Naive thymus-derived CD4-positive, alpha-beta T cell (primary cell): Measurements from ENCODE around the gene NMNAT2. TPM values are rescaled to one million over a fixed set of nuclear protein-coding genes. Genes with fewer than 3 reads are reported as not detected.
"Not testable (repeated sequence)": the region's sequence is repeated elsewhere in the genome, so short reads cannot be mapped to it uniquely, and the experiment has no call there.

Source experiments
- ATAC-seq: fragments of 150-1000 bp; cut with Tn5 transposase; 2 replicates; pipeline ENCODE4 v1.10.0; 2021; ENCODE audit warnings: mild to moderate bottlenecking, moderate library complexity
- CTCF ChIA-PET: fragments of 350-600 bp; sonication (Branson Sonifier 250); formaldehyde crosslinking; loops from one replicate; lab custom pipeline; 2021; ENCODE audit warnings: antibody characterized with exemption; lab: Charles Lee
- POLR2A ChIA-PET: fragments of 350-600 bp; sonication (Branson Sonifier 250); formaldehyde crosslinking; loops from one replicate; lab custom pipeline; 2021; ENCODE audit warnings: antibody characterized with exemption, inconsistent platforms; lab: Charles Lee
- DNase-seq, 9 donors: peaks; one replicate each; pipeline versions ENCODE4 v3.0.0 to v3.0.0-alpha.2; 2020 to 2022; ENCODE audit warnings: mixed read lengths in 1 of 9
- H3K27ac ChIP-seq: one replicate; pipeline ENCODE4 v1.7.0; 2013; ENCODE audit warnings: mild to moderate bottlenecking, low read depth, low read length, moderate library complexity
- H3K27me3 ChIP-seq, 2 donors: one replicate each; pipeline ENCODE4 v1.7.0; 2013; ENCODE audit warnings: low read length in 2 of 2, mild to moderate bottlenecking in 2 of 2, moderate library complexity in 2 of 2; ENCODE audit not compliant: control insufficient read depth in 2 of 2, insufficient read depth in 2 of 2
- H3K36me3 ChIP-seq, 3 experiments: 1 replicate in 2 of 3; 2 replicates in 1 of 3; pipeline ENCODE4 v1.7.0; 2013; ENCODE audit warnings: low read length in 3 of 3, mild to moderate bottlenecking in 3 of 3, moderate library complexity in 1 of 3; ENCODE audit not compliant: insufficient read depth in 3 of 3, control insufficient read depth in 2 of 3
- H3K4me1 ChIP-seq, 2 donors: one replicate each; pipeline ENCODE4 v1.7.0; 2013; ENCODE audit warnings: low read length in 2 of 2, mild to moderate bottlenecking in 2 of 2, moderate library complexity in 1 of 2; ENCODE audit not compliant: control insufficient read depth in 2 of 2, insufficient read depth in 2 of 2
- H3K4me3 ChIP-seq: 2 replicates; pipeline ENCODE4 v1.7.0; 2013; ENCODE audit warnings: mild to moderate bottlenecking, low read length
- H3K9me3 ChIP-seq, 3 experiments: 1 replicate in 2 of 3; 2 replicates in 1 of 3; pipeline ENCODE4 v1.7.0; 2013; ENCODE audit warnings: low read length in 3 of 3; ENCODE audit not compliant: control insufficient read depth in 2 of 3
- H3K27ac Mint-ChIP-seq, 9 donors: one replicate each; pipeline ENCODE4 v1.8.0; 2020 to 2022; ENCODE audit warnings: mixed read lengths in 9 of 9, mild to moderate bottlenecking in 8 of 9, moderate library complexity in 5 of 9, inconsistent platforms in 2 of 9
- H3K27me3 Mint-ChIP-seq, 5 donors: one replicate each; pipeline ENCODE4 v1.8.0; 2021 to 2022; ENCODE audit warnings: mixed read lengths in 5 of 5, mild to moderate bottlenecking in 1 of 5
- H3K36me3 Mint-ChIP-seq, 5 donors: one replicate each; pipeline ENCODE4 v1.8.0; 2020 to 2022; ENCODE audit warnings: mixed read lengths in 5 of 5, mild to moderate bottlenecking in 3 of 5, inconsistent platforms in 1 of 5
- H3K4me1 Mint-ChIP-seq, 7 donors: one replicate each; pipeline ENCODE4 v1.8.0; 2020 to 2022; ENCODE audit warnings: mixed read lengths in 7 of 7, mild to moderate bottlenecking in 3 of 7, inconsistent platforms in 1 of 7
- H3K4me3 Mint-ChIP-seq, 10 donors: one replicate each; pipeline ENCODE4 v1.8.0; 2020 to 2022; ENCODE audit warnings: mild to moderate bottlenecking in 10 of 10, mixed read lengths in 10 of 10, moderate library complexity in 6 of 10, inconsistent platforms in 2 of 10
- H3K9me3 Mint-ChIP-seq, 11 donors: one replicate each; pipeline ENCODE4 v1.8.0; 2020 to 2022; ENCODE audit warnings: mixed read lengths in 11 of 11, mild to moderate bottlenecking in 4 of 11, inconsistent platforms in 1 of 11, moderate library complexity in 1 of 11
- intact Hi-C, 2 donors: fragments of 100-400 bp; cut with micrococcal nuclease; formaldehyde crosslinking; loops; one replicate each; pipeline ENCODE4 v1.15.1; 2023
- polyA plus RNA-seq, 2 donors: library from polyadenylated mRNA; unstranded; fragments of 300-500 nt; fragmentation: Illumina TruSeq; gene quantifications; one replicate each; pipeline ENCODE4 v1.2.3, GENCODE V29; 2021
- total RNA-seq, 6 experiments: library from RNA in 5 of 6; stranded (reverse) in 5 of 6; gene quantifications; 1 replicate in 5 of 6; 2 replicates in 1 of 6; pipeline ENCODE4 v1.2.3 and lab custom pipeline; 2021 to 2026

The NMNAT2 gene
- total and polyA plus RNA-seq, 7 experiments from 2014 or later, result 0.07 to 0.24 TPM; not detected in 5

DNA sequence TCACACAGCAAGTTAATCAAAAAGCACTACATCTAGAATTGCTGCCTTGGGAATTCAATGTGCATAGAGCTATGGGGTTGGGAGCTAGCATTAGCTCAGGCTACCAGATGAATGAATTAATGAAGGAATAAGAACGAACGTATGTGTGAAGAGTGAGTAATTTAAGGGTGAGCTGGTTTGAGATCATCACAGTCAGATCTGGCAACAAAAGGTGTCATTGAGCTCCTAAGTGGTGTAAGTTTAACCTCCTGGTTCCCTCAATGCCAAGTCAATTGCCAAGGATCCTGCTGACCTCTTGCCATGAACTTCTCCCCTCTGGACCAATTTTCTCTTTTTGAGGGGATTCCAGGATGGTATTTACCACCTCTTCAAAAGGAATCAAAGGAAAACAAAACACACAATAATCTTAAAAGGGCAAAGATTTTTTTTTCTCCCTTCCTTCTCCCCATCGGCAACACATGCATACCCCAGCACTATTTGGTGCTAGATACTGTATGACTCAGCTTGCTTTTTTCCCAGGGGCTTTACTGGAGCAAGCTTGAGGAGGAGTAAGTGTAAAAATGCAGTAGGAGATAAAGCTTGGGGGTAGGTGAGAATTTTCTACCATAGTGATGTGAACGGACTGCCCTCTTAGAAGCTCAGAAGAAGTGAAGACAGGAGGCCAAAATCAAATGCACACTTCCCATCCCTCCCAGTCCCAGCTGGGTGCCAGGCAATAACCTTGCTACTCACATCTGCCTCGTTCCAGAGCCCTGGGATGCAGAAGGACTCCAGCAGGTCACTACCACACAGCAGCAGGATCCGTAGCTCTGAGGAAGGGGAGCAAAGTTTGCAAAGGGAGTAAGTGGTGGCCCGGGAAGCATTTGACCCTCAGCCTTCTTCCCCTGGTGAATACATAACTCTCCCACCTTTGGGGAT is 140.1 kb downstream of the NMNAT2 start:
- intact Hi-C loops, result no loop called here
- peaks cover 0 to 14% (median 3%) of the 10 kb centered on the region in 7 donors for H3K4me1 Mint-ChIP-seq
- ChIA-PET CTCF (interaction anchor here (0.6 to 0.7 kb wide), 2 partner anchors 53 to 414 kb away, joined by 3 read pairs; no protein-coding TSS in a partner anchor), POLR2A (no interaction called here)
- H3K27me3 ChIP-seq, result no peaks in the 10 kb centered on the region
- no peaks in the 10 kb centered on the region for H3K9me3 ChIP-seq
- peak overlapping the region in 2 of 9 donors; percentile 47 to 84 for H3K27ac Mint-ChIP-seq
- ATAC-seq, result no peak
- no peak overlapping the region for H3K27ac ChIP-seq
- H3K36me3 Mint-ChIP-seq, result no peaks in the 10 kb centered on the region
- no peak overlapping the region for H3K4me3 Mint-ChIP-seq
- no peak overlapping the region for H3K4me3 ChIP-seq
- no peak for DNase-seq
- no peaks in the 10 kb centered on the region for H3K9me3 Mint-ChIP-seq
- H3K36me3 ChIP-seq, result no peaks in the 10 kb centered on the region
- no peaks in the 10 kb centered on the region for H3K4me1 ChIP-seq
- peaks cover 0 to 8% (median 0%) of the 10 kb centered on the region in 5 donors for H3K27me3 Mint-ChIP-seq

DNA sequence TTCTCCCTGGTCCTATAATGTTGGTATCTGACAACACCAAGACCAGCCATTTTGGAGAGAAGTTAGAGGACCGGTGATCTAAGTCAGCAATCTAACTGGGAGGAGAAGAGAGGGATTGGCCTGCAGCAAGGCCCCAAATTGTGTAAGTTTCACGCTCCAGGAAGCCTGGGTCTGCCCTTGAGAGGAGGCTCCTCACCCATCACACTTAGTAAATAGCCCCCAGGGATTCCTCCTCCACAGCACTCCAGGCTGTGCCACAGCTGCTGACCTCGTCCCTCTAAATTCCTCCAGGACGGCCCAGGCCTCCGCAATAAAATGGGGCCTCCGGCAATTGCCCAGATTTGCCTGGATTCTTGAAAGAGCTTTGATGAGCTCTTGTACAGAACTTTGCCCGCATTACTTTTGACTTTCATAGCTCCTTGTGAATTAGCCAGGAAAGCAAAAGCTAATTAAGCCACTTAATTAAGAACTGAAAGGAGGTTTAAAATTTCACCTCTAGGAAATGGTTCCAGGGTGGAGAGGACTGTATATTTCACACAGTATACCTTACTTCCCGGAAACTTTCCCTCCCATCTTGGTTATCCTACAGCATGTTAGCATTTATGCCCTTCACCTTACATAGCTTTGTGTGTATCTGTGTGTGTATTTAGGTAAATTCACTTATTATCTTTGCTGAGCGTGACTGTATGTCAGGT is 141.6 kb downstream of the NMNAT2 start:
- DNase-seq (no peak), ATAC-seq (no peak)
- no peaks in the 10 kb centered on the region for H3K4me1 ChIP-seq
- H3K9me3 ChIP-seq, result no peaks in the 10 kb centered on the region
- Mint-ChIP-seq H3K27ac (no peak overlapping the region), H3K4me3 (no peak overlapping the region), H3K27me3 (peaks cover 0 to 7% (median 0%) of the 10 kb centered on the region in 5 donors), H3K36me3 (no peaks in the 10 kb centered on the region), H3K4me1 (peaks cover 0 to 13% (median 2%) of the 10 kb centered on the region in 7 donors), H3K9me3 (no peaks in the 10 kb centered on the region)
- intact Hi-C loops, result no loop called here
- no peaks in the 10 kb centered on the region for H3K36me3 ChIP-seq
- H3K27me3 ChIP-seq, result no peaks in the 10 kb centered on the region
- ChIA-PET CTCF (interaction anchor here (0.6 to 0.8 kb wide), 2 partner anchors 379 to 408 kb away, joined by 3 to 4 read pairs; no protein-coding TSS in a partner anchor), POLR2A (no interaction called here)
- H3K27ac ChIP-seq, result no peak overlapping the region
- no peak overlapping the region for H3K4me3 ChIP-seq

DNA sequence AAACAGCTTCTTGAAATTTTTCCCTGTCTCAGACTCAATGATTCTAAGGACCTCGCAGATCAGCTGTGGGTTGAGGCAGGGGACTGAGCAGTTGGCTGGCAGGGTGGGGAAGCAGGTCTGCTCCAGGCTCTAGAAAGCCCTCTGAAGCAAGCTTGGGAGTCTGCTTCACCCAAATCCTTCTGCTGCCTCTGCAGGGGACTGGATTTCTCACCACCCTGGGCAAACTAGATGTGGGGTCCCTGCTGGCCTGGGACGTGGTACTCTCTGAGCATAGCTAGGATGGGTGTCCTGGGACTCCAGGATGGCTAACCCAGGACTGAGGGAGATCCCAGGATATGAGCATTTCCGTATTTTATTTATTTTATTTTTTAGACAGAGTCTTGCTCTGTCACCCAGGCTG is 142.9 kb downstream of the NMNAT2 start:
- Mint-ChIP-seq H3K4me1 (peaks cover 0 to 10% (median 0%) of the 10 kb centered on the region in 7 donors), H3K27ac (no peak overlapping the region), H3K27me3 (peaks cover 0 to 9% (median 4%) of the 10 kb centered on the region in 5 donors), H3K36me3 (no peaks in the 10 kb centered on the region), H3K4me3 (no peak overlapping the region), H3K9me3 (no peaks in the 10 kb centered on the region)
- ATAC-seq (no peak), DNase-seq (no peak)
- CTCF ChIA-PET, result no interaction called here
- POLR2A ChIA-PET, result no interaction called here
- intact Hi-C loops, result no loop called here
- H3K9me3 ChIP-seq, result no peaks in the 10 kb centered on the region
- H3K4me1 ChIP-seq, result no peaks in the 10 kb centered on the region
- H3K4me3 ChIP-seq, result no peak overlapping the region
- no peaks in the 10 kb centered on the region for H3K36me3 ChIP-seq
- H3K27ac ChIP-seq, result no peak overlapping the region
- H3K27me3 ChIP-seq, result no peaks in the 10 kb centered on the region

DNA sequence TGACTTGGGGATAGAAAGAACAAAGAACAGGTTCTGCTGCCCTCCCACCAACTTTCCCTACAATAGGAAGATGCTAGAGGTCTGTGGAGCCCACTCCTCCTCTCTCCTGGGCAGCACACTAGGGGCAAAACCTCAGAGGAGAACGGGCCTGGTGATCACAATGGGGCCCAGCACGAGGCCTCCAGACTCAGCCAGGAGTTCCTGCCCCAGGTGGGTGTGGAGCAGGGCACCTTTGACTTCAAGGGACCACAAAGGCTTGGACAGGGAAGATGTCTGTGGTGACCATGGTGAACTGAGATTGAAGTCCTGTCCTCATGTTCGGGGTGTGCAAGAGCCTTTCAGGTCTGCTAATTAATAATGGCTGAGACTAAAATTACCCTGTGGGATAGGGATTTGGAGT is 143.3 kb downstream of the NMNAT2 start:
- H3K9me3 ChIP-seq, result no peaks in the 10 kb centered on the region
- ChIA-PET CTCF (no interaction called here), POLR2A (no interaction called here)
- H3K4me1 ChIP-seq, result no peaks in the 10 kb centered on the region
- H3K4me3 Mint-ChIP-seq, result no peak overlapping the region
- no peaks in the 10 kb centered on the region for H3K27me3 ChIP-seq
- H3K9me3 Mint-ChIP-seq, result no peaks in the 10 kb centered on the region
- H3K36me3 Mint-ChIP-seq, result no peaks in the 10 kb centered on the region
- H3K27ac ChIP-seq, result no peak overlapping the region
- H3K4me3 ChIP-seq, result no peak overlapping the region
- H3K4me1 Mint-ChIP-seq, result peaks cover 0 to 10% (median 0%) of the 10 kb centered on the region in 7 donors
- DNase-seq (no peak), ATAC-seq (no peak)
- peaks cover 0 to 9% (median 4%) of the 10 kb centered on the region in 5 donors for H3K27me3 Mint-ChIP-seq
- no peak overlapping the region for H3K27ac Mint-ChIP-seq
- no peaks in the 10 kb centered on the region for H3K36me3 ChIP-seq
- intact Hi-C loops, result no loop called here

DNA sequence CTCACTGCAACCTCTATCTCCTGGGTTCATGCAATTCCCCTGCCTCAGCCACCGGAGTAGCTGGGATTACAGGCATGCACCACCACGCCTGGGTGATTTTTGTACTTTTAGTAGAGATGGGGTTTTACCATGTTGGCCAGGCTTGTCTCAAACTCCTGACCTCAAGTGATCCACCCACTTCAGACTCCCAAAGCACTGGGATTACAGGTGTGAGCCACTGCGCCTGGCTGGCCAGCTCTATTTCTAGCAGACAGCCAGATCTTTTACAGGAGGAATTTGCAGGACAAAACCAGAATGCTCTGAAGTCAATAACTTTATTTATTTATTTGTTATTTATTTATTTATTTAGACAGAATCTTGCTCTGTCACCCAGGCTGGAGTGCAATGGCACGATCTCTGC is 144.2 kb downstream of the NMNAT2 start:
- H3K4me1 Mint-ChIP-seq, result not testable (repeated sequence)

GRCh38 chr1:183273300-183273699 is 144.9 kb downstream of the NMNAT2 start:
- Histone ChIP-seq H3K4me3 (no peak overlapping the region), H3K36me3 (no peaks in the 10 kb centered on the region), H3K9me3 (no peaks in the 10 kb centered on the region), H3K27me3 (no peaks in the 10 kb centered on the region), H3K4me1 (no peaks in the 10 kb centered on the region), H3K27ac (no peak overlapping the region)
- H3K9me3 Mint-ChIP-seq, result no peaks in the 10 kb centered on the region
- no peak overlapping the region for H3K4me3 Mint-ChIP-seq
- ATAC-seq (no peak), DNase-seq (no peak)
- ChIA-PET POLR2A (no interaction called here), CTCF (no interaction called here)
- H3K4me1 Mint-ChIP-seq, result peaks cover 0 to 2% (median 0%) of the 10 kb centered on the region in 7 donors
- H3K27me3 Mint-ChIP-seq, result peaks cover 0 to 12% (median 4%) of the 10 kb centered on the region in 5 donors
- peak overlapping the region in 1 of 9 donors; percentile 7 for H3K27ac Mint-ChIP-seq
- H3K36me3 Mint-ChIP-seq, result no peaks in the 10 kb centered on the region
- intact Hi-C loops, result no loop called here

More for the DNA sequence above, 144.2 kb downstream of the NMNAT2 start:
- H3K36me3 ChIP-seq, intact Hi-C loops, H3K27me3 ChIP-seq, CTCF ChIA-PET, ATAC-seq, H3K27ac ChIP-seq, H3K4me1 ChIP-seq, H3K9me3 Mint-ChIP-seq, H3K4me3 ChIP-seq, H3K9me3 ChIP-seq, H3K4me3 Mint-ChIP-seq, DNase-seq, H3K36me3 Mint-ChIP-seq, POLR2A ChIA-PET: not testable (repeated sequence)
- Mint-ChIP-seq H3K27me3 (peaks cover 0 to 11% (median 4%) of the 10 kb centered on the region in 5 donors), H3K27ac (peak overlapping the region in 1 of 9 donors; percentile 12)
